OCI-M1 (cell line): ENCODE measurements around the gene C11orf65.
"Not testable (repeated sequence)": the region's sequence is repeated elsewhere in the genome, so short reads cannot be mapped to it uniquely, and the experiment has no call there.

ENCODE experiments used
- DNase-seq: peaks from one replicate; lab custom pipeline; 2025; lab: John Stamatoyannopoulos, UW

The C11orf65 gene

DNA sequence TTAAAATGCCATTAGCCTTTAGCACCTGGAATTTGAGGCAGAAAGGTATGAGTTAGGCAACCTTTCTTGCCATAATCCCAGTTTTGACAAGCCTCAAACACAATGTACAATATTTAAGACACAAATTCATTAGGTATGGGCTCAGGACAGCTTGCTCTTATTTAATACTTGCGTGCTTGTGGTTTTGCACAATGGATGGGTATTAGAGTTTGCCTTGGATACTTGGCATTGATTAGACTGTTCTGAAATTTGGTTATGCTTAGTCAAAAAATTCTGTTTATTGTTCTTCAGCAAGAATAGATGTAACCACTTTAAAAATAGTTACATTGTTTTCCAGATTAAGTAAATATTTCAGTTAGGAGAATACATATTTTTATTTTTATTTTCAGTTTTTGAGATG is 5.4 kb upstream of the C11orf65 start:
- no peak for DNase-seq

- no peak for DNase-seq
Observed at GRCh38 chr11:108468478-108468864, 1.1 kb upstream of the C11orf65 start.

- no peak for DNase-seq
Observed at GRCh38 chr11:108466405-108466804, 924 bp downstream of the C11orf65 start.

DNA sequence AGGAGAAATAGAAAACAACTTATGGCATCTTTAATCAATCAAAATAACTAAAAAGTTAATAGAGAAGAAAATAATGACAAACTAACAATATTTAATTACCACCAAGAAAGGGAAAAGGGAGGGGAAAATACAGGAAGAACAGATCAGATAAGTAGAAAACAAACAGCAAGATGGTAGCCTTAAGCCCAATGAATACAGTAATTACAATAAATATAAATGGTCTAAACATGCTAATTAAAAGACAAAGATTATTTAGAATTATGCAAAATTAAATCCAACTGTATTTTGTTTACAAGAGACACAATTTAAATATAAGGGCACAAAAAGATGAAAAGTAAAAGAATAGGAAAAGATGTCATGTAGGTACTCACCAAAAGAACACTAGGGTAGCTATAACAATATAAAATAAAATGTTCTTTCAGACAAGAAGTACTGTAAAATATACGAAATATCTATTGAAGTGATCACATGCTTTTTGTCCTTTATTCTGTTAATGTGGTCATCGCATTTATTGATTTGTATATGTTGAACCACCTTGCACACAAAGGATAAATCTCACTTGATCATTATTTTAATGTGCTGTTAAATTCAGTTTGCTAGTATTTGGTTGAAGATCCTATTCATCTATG is 14.0 kb downstream of the C11orf65 start:
- no peak for DNase-seq

- DNase-seq: not testable (repeated sequence)
Observed at GRCh38 chr11:108441445-108441844, 25.9 kb downstream of the C11orf65 start.

DNA sequence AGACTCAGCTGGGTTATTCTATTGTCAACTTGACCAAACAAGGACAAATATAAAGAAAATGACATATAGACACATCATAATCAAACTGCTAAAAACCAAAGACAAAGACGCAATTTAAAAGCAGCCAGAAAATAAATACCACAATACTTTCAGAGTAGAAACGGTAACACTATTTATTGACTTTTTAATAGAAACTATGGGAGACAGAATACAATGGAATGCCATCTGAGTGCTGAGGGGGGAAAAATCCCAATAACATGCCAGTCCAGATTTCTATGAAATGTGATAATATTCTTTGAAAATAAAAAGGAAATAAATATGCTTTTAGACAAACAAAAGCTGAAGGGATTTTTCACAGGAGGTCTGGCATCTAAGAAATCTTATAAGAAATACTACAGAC is 30.7 kb downstream of the C11orf65 start:
- no peak for DNase-seq

GRCh38 chr11:108435066-108435465 is 32.3 kb downstream of the C11orf65 start:
- DNase-seq: no peak

DNA sequence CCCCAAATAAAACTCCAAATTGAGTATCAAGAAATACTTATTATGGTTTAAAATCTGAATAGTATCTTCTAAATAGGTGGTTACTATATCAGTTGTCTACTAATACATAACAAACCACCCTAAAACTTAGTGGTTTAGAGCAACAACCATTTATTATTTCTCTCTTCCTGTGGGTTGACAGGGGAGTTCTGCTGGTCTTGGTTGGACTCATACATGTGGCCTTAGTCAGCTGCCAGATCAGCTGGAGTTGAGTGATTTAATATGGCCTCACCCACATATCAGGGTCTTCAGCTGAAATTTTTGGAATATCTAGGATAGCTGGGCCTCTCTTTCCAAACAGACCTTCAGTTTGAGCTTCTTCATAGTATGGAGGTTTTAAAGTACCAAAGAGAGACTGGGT is 34.5 kb downstream of the C11orf65 start:
- DNase-seq: no peak

GRCh38 chr11:108431997-108432396 is 35.3 kb downstream of the C11orf65 start:
- DNase-seq: no peak

GRCh38 chr11:108431370-108431769 is 36.0 kb downstream of the C11orf65 start:
- DNase-seq: no peak

GRCh38 chr11:108417551-108417950 is 49.8 kb downstream of the C11orf65 start:
- not testable (repeated sequence) for DNase-seq

DNA sequence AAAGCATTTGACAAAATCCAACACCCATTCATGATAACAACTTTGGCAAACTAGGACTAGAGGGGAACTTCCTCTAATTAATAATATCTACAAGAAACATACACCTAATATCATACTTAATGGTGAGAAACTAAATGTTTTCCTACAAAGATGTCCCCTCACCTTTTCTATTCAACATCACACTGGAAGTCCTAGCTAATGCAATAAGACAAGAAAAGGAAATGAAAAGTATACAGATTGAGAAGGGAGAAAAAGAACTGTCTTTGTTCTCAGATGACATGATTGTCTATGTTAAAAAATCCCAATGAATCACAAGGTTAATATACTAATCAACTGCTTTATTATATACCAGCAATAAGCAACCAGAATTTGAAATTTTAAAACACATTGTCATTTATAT is 52.4 kb downstream of the C11orf65 start:
- DNase-seq: no peak

DNA sequence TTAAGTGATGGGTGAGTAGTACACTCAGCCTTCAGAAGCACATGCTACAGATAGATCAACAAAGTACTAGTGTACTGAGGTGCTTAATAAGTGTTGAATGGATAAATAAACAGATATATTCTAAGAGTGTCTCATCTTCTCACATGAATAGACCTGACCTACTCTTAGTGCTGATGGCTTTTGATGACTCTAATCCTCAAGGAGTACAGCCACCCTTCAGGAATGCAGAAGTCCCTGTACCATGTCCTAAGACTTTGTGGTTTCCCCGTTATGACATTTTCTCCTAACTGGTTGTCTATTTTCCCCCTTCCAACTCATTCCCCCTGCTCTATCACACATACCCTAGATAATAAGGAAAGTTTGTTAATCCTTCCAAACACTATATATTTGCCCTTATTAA is 61.6 kb downstream of the C11orf65 start:
- no peak for DNase-seq

DNA sequence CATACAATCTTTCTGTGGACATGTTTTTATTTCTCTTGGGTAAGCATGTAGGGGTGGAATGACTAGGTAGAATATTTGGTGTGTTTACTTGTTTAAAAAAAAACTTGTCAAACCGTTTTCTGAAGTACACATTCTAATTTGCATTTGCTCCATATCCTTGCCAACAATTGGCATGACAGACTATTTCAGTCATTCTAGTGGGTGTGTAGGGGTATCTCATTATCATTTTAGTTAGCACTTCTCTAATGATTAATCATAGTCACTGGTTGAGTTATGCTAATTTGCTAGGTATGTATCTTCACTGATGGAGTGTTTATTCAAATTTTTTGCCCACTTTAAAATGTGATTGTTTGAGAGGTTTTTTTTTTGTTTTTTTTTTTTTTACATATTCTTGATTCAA is 64.3 kb downstream of the C11orf65 start:
- DNase-seq: no peak

DNA sequence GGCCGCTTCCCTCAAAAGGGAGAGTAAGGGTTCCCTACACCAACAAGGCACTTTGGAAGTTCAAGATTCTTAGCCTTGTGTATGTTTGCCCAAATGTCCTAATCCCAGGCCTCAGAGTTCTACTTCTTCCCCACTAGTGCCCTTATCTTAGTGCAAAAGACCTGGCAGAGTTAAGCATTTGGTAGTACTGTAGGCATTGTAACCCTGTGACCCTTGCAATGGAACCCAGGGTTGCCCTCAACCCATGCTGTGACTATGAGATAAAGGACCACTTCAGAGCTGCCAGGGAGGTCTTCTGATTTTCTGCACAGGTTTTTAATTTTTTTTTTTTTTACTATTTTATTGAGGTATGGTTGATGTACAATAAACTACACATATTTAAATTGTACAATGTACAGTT is 65.1 kb downstream of the C11orf65 start:
- peak; percentile 27 for DNase-seq

DNA sequence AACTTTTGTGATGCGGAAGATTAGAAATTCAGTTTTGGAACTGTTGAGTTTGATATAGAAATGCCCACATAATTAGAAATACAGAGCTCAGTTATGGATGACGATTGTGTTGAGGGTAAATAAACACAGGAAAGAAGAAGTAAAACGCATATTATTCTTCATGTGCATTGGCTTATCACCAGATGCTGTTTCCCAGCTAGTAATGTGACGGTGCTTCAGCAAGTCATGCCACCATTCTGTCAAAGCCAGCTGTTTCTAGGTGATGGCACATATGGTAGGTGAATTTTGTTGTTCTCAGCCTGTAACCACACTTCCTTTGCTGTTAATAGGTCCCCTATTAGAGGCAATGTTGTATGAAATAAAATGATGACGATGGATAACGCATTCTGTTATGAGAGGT is 68.9 kb downstream of the C11orf65 start:
- no peak for DNase-seq

- DNase-seq: not testable (repeated sequence)
Observed at GRCh38 chr11:108396672-108397071, 70.7 kb downstream of the C11orf65 start.

DNA sequence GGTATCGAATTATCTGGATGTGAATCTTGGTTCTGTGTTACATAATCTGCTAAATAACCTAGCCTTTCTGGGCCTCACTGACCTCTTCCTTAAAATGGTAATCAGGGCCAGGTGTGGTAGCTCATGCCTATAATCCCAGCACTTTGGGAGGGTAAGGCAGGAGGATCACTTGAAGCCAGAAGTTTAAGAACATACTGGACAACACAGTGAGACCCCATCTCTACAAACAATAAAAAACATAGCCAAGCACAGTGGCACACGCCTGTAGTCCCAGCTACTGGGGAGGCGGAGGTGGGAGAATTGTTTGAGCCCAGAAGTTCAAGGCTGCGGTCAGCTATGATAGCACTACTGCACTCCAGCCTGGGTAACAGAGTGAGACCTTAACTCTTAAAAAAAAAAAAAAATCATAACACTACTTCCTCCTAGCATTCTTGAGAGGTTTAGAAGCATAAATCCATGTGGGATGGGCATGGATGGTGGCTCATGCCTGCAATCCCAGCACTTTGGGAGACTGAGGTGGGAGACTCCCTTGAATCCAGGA is 72.5 kb downstream of the C11orf65 start:
- DNase-seq: peak; percentile 59

DNA sequence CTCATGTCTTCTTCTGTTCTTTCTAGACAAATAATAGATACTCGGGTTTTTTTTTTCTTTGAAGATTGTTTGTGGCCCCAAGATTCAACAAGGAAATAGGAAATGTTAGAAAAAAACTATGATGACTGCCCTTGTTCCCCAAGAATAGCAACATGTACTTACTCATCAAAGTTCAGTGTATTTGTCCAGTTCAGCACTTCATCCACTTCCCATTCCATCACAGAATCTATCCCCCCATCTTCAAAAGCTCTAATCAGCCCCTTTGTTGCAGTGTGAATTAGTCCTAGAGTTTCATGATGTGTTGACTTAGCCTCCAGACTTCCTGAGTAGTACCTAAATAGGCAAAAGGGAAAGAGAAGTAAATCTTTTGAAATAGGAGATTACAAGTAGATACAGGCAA is 74.3 kb downstream of the C11orf65 start:
- DNase-seq: no peak

GRCh38 chr11:108392353-108392752 is 75.0 kb downstream of the C11orf65 start:
- DNase-seq: no peak

DNA sequence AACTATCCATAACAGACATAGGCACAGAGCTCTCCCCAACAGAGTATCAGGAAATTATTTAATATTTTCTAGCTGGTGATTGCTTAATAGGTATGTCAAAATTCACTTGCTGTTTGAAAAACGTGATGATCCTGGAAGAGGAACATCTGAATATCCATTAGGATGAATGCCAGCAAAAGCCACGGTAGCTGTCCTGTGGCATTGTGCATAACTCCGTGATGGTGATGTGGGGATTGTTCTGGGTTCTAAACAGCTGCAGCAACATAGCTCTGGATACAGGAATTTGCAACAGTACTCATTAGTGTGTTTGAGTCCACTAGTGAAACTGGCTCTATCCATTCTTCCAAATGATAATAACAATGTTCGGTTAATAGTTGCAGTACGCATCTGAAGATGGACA is 78.8 kb downstream of the C11orf65 start:
- DNase-seq: no peak

DNA sequence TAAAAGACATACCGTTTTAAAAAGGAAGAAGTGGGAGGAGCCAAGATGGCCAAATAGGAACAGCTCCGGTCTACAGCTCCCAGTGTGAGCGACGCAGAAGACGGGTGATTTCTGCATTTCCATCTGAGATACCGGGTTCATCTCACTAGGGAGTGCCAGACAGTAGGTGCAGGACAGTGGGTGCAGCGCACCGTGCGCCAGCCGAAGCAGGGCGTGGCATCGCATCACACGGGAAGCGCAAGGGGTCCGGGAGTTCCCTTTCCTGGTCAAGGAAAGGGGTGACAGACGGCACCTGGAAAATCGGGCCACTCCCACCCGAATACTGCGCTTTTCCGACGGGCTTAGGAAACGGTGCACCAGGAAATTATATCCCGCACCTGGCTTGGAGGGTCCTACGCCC is 93.8 kb downstream of the C11orf65 start:
- DNase-seq: not testable (repeated sequence)

- DNase-seq: no peak
Observed at GRCh38 chr11:108370990-108371389, 96.3 kb downstream of the C11orf65 start.

GRCh38 chr11:108370315-108370714 is 97.0 kb downstream of the C11orf65 start:
- DNase-seq: no peak
